ENCODE data around the gene FBXL13.

DNA sequence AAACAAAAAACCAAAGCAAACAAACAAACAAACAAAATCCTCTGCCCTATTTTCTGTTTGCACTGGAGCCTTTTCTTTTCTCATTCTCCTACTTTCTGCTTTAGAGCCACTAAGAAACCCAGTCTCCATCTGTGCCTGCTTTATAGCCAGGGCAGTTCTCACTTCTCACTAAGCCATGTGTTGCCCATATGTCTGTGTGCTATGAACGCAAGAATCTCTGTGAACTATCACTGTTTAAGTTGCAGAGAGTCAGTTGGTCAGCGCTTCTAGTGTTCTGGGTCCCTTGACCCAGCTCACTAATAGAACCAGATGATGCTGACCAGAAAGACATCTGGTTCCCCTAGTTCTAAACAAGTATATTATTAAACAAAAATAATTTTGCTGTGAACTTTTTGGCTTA is 244.4 kb downstream of the FBXL13 start:
- no peak for TF ChIP-seq EZH2 (IDR thresholded peaks at IDR 0.05; ENCODE audit: insufficient read depth, poor library complexity, severe bottlenecking)
- no peak for TF ChIP-seq EZH2phosphoT487 (IDR thresholded peaks at IDR 0.05; ENCODE audit: insufficient read depth, low read depth)

All from GM23248 (cell line).